Astrocyte (in vitro differentiated cells and primary cell): ENCODE data around the gene SPP1.

Experiments used
- CTCF ChIP-seq: IDR thresholded peaks from 2 replicates; pipeline ENCODE4 v1.5.1; 2011; ENCODE audit warnings: low read depth, mild to moderate bottlenecking, inconsistent platforms, low read length, moderate library complexity; ENCODE audit not compliant: insufficient read depth
- EZH2 ChIP-seq: IDR thresholded peaks from 2 replicates; pipeline ENCODE4 v1.6.1; 2012; ENCODE audit warnings: mild to moderate bottlenecking, low read length, inconsistent platforms; ENCODE audit not compliant: insufficient read depth

- TF ChIP-seq CTCF, result no peak
- TF ChIP-seq EZH2, result no peak
Observed at GRCh38 chr4:87957061-87957460, 18.5 kb upstream of the SPP1 start.
